MV-4-11 (cell line): ENCODE data around the gene GJA3.

Experiments
- DNase-seq: peaks from one replicate; lab custom pipeline; 2025; lab: John Stamatoyannopoulos, UW

GJA3 gene

DNA sequence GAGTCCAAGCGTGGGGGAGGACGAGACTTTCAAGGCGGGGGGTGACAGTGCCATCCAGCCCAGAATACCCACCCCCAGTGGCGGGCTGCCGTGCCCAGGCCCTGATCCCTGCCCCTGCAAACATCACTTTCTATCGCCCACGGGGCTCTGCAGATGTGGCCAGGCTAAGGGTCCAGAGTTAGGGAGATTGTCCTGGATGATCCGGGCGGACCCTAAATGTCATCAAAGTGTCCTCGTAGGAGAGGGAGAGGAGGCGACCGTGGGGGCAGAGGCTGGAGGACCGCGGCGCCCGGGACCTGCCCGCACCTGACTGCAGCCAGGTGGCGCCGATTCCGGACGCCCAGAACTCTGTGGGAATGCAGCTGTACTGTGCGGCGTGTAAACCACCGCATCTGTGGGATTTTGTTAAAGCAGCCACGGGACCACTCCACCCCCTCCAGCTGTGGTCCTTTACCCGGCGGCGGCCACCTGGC, 32.4 kb downstream of the GJA3 start:
- DNase-seq = peak; percentile 21

GRCh38 chr13:20127562-20128458, 33.0 kb downstream of the GJA3 start:
- peak; percentile 75 for DNase-seq

DNA sequence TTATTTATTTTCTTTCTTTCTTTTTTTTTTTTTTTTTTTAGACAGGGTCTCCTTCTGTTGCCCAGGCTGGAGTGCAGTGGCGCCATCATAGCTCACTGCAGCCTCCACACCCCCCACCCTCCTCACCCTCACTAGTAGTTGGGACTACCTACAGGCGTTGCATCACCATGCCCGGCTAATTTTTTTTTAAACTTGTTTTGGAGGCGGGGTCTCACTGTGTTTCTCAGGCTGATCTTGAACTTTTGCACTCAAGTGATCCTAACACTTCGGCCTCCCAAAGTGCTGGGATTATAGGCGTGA, 33.6 kb downstream of the GJA3 start:
- DNase-seq = peak; percentile 75

DNA sequence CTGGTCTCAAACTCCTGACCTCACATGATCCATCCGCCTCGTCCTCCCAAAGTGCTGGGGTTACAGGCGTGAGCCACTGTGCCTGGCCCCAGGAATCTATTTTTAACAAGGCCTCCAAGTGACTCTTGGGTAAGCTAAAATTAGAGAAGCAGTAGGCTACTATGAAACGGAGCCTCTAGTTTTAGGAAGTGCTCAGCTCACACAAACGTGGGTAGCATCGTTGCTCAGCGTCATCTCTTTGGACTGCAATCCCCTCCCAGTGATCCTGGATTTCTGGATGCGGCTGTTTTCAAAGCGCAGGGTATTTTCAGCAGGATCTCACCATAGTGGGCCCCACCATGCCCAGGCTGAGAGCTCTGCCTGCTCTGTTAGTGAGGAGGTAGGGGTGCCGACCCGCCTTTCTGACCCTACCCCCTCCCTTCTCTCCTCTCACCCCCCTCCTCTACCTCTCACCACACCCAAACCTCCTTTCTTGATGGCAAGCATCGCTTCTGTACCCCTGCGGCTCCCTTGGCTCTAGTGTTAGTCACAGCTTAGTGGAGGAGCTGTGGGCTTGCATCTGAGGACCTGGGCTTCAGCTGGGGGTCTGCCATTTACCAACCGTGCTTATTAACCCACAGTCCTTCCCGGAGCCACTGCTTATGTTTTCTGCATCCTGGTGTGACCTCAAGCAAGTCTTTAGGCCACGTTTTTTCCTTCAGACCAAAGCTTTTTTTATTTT, 34.2 kb downstream of the GJA3 start:
- DNase-seq = peak; percentile 94

- no peak for DNase-seq
Measured at GRCh38 chr13:20125783-20126165, 35.1 kb downstream of the GJA3 start.

DNA sequence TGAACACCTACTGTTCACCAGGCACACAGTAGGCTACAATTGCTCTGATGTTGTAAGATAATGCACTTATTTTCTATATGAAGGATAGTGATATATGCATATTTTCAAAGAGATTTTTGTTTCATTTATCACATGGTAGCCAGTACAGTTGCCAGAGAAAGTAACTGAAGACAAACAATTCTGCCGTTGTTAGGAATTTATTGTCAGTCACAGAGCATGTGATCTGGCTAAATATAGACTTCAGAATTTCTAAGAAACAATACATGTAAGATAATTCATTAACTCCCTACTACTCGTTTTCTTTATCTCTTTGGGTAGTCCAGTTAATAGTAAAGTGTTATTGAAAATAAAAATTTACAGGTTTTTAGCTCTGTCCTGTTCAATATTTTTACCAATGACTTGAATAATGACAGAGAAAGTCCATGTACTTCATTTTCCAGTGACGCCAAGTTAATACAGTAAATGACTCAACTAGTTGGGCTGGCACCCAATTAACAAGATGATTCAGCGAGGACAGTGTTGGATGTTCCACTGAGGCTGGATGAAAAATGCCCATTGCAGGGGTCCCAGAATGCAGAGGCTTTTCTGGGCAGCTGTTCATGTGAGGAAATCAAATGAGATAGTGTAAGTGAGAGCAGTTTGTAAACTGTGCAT, 35.6 kb downstream of the GJA3 start:
- DNase-seq = no peak

- DNase-seq = no peak
Measured at GRCh38 chr13:20124303-20124702, 36.5 kb downstream of the GJA3 start.

- DNase-seq = peak; percentile 83
Measured at GRCh38 chr13:20121159-20121525, 39.7 kb downstream of the GJA3 start.

- DNase-seq = no peak
Measured at GRCh38 chr13:20119960-20120359, 40.9 kb downstream of the GJA3 start.

- no peak for DNase-seq
Measured at GRCh38 chr13:20118268-20119140, 42.3 kb downstream of the GJA3 start.

DNA sequence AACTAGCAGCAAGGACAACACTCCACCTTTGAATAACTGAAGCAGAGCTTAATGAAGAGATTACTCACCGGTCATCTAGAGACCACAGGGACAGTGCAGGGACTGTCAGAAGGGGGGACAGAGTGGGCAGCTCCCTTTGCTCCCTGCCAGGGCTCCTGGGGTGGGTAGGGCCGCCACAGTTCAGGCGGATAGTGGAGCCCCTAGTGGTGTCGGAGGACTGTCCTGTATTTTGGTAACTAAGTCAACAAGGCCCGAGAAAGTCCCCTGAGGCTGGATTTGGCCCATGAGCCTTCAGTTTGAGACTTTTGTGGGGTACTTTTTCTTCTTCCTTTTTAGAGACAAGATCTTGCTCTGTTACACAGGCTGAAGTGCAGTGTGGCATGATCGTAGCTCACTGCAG, 44.6 kb downstream of the GJA3 start:
- DNase-seq = no peak

- no peak for DNase-seq
Measured at GRCh38 chr13:20114066-20114610, 46.7 kb downstream of the GJA3 start.

GRCh38 chr13:20109037-20109436, 51.8 kb downstream of the GJA3 start:
- no peak for DNase-seq

DNA sequence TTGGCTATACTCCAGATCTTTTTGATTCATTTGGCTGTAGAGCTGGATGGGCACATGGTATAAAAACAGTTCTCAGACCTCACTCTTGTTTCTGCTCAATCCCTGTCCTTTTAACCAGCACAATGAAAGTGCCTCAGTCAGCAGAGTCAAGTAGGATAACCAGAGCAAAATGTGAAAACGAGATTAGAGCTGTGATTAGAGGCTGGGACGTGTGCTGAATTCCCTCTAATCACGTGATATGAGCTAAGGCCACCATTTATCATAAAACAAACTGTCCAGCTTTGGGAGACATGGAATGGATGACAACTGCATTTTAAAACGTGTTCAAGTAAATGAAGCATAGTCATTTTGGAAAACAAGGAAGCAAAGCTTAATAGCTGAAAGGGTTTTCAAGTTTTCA, 54.1 kb downstream of the GJA3 start:
- no peak for DNase-seq

- DNase-seq = no peak
Measured at GRCh38 chr13:20105161-20105689, 55.6 kb downstream of the GJA3 start.

- DNase-seq = no peak
Measured at GRCh38 chr13:20102525-20103180, 58.2 kb downstream of the GJA3 start.

GRCh38 chr13:20101467-20102316, 59.2 kb downstream of the GJA3 start:
- no peak for DNase-seq

DNA sequence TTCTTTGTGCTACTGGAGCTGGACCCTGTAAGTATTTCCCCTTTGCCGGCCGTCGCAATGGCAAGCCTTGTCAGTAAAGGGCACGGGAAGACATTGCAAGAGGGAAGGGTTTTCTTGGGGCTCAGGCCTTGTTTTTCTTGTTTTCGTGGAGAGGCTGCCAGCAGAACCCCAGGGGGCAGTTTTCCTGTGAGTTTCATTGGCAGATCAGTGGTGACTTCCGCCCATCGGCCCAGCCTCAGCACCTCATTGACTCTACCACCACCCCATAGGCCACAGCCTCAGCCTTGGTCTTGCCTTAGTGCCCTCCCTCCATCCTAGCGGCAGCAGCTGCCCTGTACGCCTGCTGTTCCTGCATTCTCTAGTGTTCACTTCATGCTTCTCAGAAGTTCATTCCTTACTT, 61.5 kb downstream of the GJA3 start:
- no peak for DNase-seq

DNA sequence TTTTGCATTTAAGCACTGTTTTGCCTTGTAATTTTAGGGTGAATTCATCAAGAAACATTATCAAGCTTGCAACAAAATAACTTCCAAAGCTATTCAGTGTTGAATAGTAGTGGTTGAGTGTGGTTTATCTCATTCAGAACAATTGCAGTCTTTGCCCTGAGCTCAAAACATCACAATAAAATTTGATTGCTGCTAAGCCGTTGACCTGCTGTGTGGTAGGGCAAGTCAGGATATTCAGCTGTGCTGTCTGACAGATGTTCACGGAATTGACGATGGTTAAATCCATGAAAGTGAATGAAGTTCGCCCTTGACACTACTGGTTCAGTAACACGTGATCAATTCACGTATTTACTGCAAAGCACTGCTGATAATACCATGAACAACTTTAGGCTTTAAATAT, 66.9 kb downstream of the GJA3 start:
- DNase-seq = no peak

- no peak for DNase-seq
Measured at GRCh38 chr13:20090349-20090748, 70.5 kb downstream of the GJA3 start.
